Fibroblast of lung (primary cell): ENCODE results near the gene MLLT10. TPM values are rescaled to one million over a fixed set of nuclear protein-coding genes. Genes with fewer than 3 reads are reported as not detected.

Source experiments
- DNase-seq, 2 donors: peaks; one replicate each; pipeline versions ENCODE4 v3.0.0 to v3.0.0-alpha.2; 2010; ENCODE audit warnings: low read depth in 2 of 2
- H2AFZ ChIP-seq: 2 replicates; pipeline ENCODE4 v1.5.1; 2012; ENCODE audit warnings: low read length, control low read depth, inconsistent platforms
- H3K27ac ChIP-seq: 2 replicates; pipeline ENCODE4 v1.5.1; 2011; ENCODE audit warnings: low read length, control low read depth; ENCODE audit not compliant: insufficient read depth
- H3K27me3 ChIP-seq: 2 replicates; pipeline ENCODE4 v1.5.1; 2011; ENCODE audit warnings: mild to moderate bottlenecking, low read length; ENCODE audit not compliant: control insufficient read depth, insufficient read depth
- H3K36me3 ChIP-seq: 2 replicates; pipeline ENCODE4 v1.5.1; 2011; ENCODE audit warnings: low read length; ENCODE audit not compliant: control insufficient read depth, insufficient read depth
- H3K4me1 ChIP-seq: 2 replicates; pipeline ENCODE4 v1.5.1; 2011; ENCODE audit warnings: low read length; ENCODE audit not compliant: control insufficient read depth, insufficient read depth; ENCODE audit errors: extremely low read depth
- H3K4me2 ChIP-seq: 2 replicates; pipeline ENCODE4 v1.5.1; 2011; ENCODE audit warnings: low read length, control low read depth; ENCODE audit not compliant: insufficient read depth; ENCODE audit errors: extremely low read depth
- H3K4me3 ChIP-seq, 4 experiments: fragments of 200-600 bp in 1 of 4; sonication (generic) in 1 of 4; replicated peaks in 1 of 4; 2 replicates each; pipeline ENCODE4 v1.5.1; 2011 to 2016; ENCODE audit warnings: low read length in 4 of 4, low read depth in 3 of 4, mild to moderate bottlenecking in 3 of 4, control low read depth in 2 of 4, inconsistent platforms in 1 of 4, mixed read lengths in 1 of 4; ENCODE audit not compliant: insufficient read depth in 1 of 4; ENCODE audit errors: control extremely low read depth in 1 of 4
- H3K79me2 ChIP-seq: 2 replicates; pipeline ENCODE4 v1.5.1; 2012; ENCODE audit warnings: mild to moderate bottlenecking, low read length, inconsistent platforms; ENCODE audit not compliant: control insufficient read depth, insufficient read depth
- H3K9ac ChIP-seq: 2 replicates; pipeline ENCODE4 v1.5.1; 2011; ENCODE audit warnings: mild to moderate bottlenecking, low read length, control low read depth; ENCODE audit not compliant: insufficient read depth
- H3K9me3 ChIP-seq: 2 replicates; pipeline ENCODE4 v1.5.1; 2012; ENCODE audit warnings: low read depth, low read length; ENCODE audit not compliant: control insufficient read depth, insufficient read depth
- H4K20me1 ChIP-seq: 2 replicates; pipeline ENCODE4 v1.5.1; 2011; ENCODE audit warnings: low read length; ENCODE audit not compliant: control insufficient read depth, insufficient read depth; ENCODE audit errors: extremely low read depth
- CTCF ChIP-seq, 2 donors: IDR thresholded peaks in 1 of 2; conservative IDR thresholded peaks in 1 of 2; 1 replicate in 1 of 2; 2 replicates in 1 of 2; pipeline ENCODE4 v1.5.1; 2011 to 2012; ENCODE audit warnings: low read length in 2 of 2, control low read depth in 1 of 2, inconsistent platforms in 1 of 2, low read depth in 1 of 2, mild to moderate bottlenecking in 1 of 2
- EZH2 ChIP-seq: IDR thresholded peaks from 2 replicates; pipeline ENCODE4 v1.5.1; 2012; ENCODE audit warnings: low read length, control low read depth, mild to moderate bottlenecking; ENCODE audit errors: missing control alignments
- polyA plus RNA-seq, 2 donors: library from polyadenylated mRNA; depleted of rRNA in 1 of 2; stranded (reverse) in 1 of 2; unstranded in 1 of 2; fragments of >200 nt; gene quantifications; 2 replicates each; pipeline ENCODE4 v1.2.1, GENCODE V29; 2011 to 2012; ENCODE audit warnings: missing spikeins in 1 of 2
- total RNA-seq: library from RNA; depleted of rRNA; stranded (reverse); fragments of >200 nt; gene quantifications from 2 replicates; pipeline ENCODE4 v1.2.1, GENCODE V29; 2014

MLLT10 gene
- total and polyA plus RNA-seq, 2 donors (not counting 1 experiment from before 2014, with no cell fraction given) = 25.6 to 56.3 TPM

GRCh38 chr10:21494191-21495001, 39.6 kb upstream of the MLLT10 start:
- peak; percentile 37 to 39 for DNase-seq
- peak overlapping the region; percentile 66 for H2AFZ ChIP-seq
- peak overlapping the region; percentile 80 to 88 (median 84) for H3K4me3 ChIP-seq
- H3K27ac ChIP-seq = no peak overlapping the region
- peak overlapping the region; percentile 39 for H3K9ac ChIP-seq
- H3K36me3 ChIP-seq = no peaks in the 10 kb centered on the region
- peaks cover 2% of the 10 kb centered on the region for H3K4me1 ChIP-seq
- H3K4me2 ChIP-seq = peak overlapping the region; percentile 98
- TF ChIP-seq EZH2 = no peak
- peak in 1 of 2 donors; percentile 19 for TF ChIP-seq CTCF (conservative IDR thresholded peaks at IDR 0.05 in 1 of 2, IDR thresholded peaks at IDR 0.05 in 1 of 2; ENCODE audit: low read depth in 1 of 2, low read length in 2 of 2)
- H3K9me3 ChIP-seq = no peaks in the 10 kb centered on the region
- H3K27me3 ChIP-seq = no peaks in the 10 kb centered on the region
- H4K20me1 ChIP-seq = no peaks in the 10 kb centered on the region
- no peaks in the 10 kb centered on the region for H3K79me2 ChIP-seq

- no peaks in the 10 kb centered on the region for H4K20me1 ChIP-seq
- H2AFZ ChIP-seq = peak overlapping the region; percentile 91
- H3K79me2 ChIP-seq = no peaks in the 10 kb centered on the region
- H3K36me3 ChIP-seq = no peaks in the 10 kb centered on the region
- H3K9ac ChIP-seq = peak overlapping the region; percentile 62
- DNase-seq = peak in 1 of 2 donors; percentile 48
- H3K27ac ChIP-seq = no peak overlapping the region
- H3K4me2 ChIP-seq = peak overlapping the region; percentile 98
- no peaks in the 10 kb centered on the region for H3K9me3 ChIP-seq
- TF ChIP-seq CTCF (conservative IDR thresholded peaks at IDR 0.05 in 1 of 2, IDR thresholded peaks at IDR 0.05 in 1 of 2; ENCODE audit: low read depth in 1 of 2, low read length in 2 of 2) (no peak), EZH2 (no peak)
- peak overlapping the region; percentile 80 to 88 (median 84) for H3K4me3 ChIP-seq
- no peaks in the 10 kb centered on the region for H3K27me3 ChIP-seq
- peaks cover 2% of the 10 kb centered on the region for H3K4me1 ChIP-seq
Observed at GRCh38 chr10:21495002-21495751, 38.9 kb upstream of the MLLT10 start.

GRCh38 chr10:21495752-21496342, 38.2 kb upstream of the MLLT10 start:
- peak overlapping the region; percentile 91 for H2AFZ ChIP-seq
- no peaks in the 10 kb centered on the region for H3K27me3 ChIP-seq
- peak overlapping the region; percentile 80 to 88 (median 84) for H3K4me3 ChIP-seq
- no peak for TF ChIP-seq EZH2
- TF ChIP-seq CTCF (conservative IDR thresholded peaks at IDR 0.05 in 1 of 2, IDR thresholded peaks at IDR 0.05 in 1 of 2; ENCODE audit: low read depth in 1 of 2, low read length in 2 of 2) = peak; percentile 57 to 77
- H3K9ac ChIP-seq = peak overlapping the region; percentile 62
- no peaks in the 10 kb centered on the region for H3K9me3 ChIP-seq
- no peaks in the 10 kb centered on the region for H3K36me3 ChIP-seq
- peak overlapping the region; percentile 39 for H3K27ac ChIP-seq
- peaks cover 2% of the 10 kb centered on the region for H3K4me1 ChIP-seq
- H3K79me2 ChIP-seq = no peaks in the 10 kb centered on the region
- peak overlapping the region; percentile 98 for H3K4me2 ChIP-seq
- no peaks in the 10 kb centered on the region for H4K20me1 ChIP-seq
- peak; percentile 73 to 87 for DNase-seq
